Activated gamma-delta T cell treated with anti-CD3 and anti-CD28 coated beads, Interleukin-2, amount 50 U/mL, for 16 hours (primary cell): ENCODE measurements around the gene GPR21.

Experiments used
- DNase-seq: peaks from one replicate; pipeline ENCODE4 v3.0.0-alpha.2; 2020; ENCODE audit warnings: low read depth

GPR21 gene

GRCh38 chr9:123033864-123034601, 566 bp downstream of the GPR21 start:
- no peak for DNase-seq

- DNase-seq: no peak
Observed at GRCh38 chr9:123034881-123035510, 1.5 kb downstream of the GPR21 start.

- DNase-seq: no peak
Observed at GRCh38 chr9:123035791-123036190, 2.3 kb downstream of the GPR21 start.

GRCh38 chr9:123036893-123037545, 3.6 kb downstream of the GPR21 start:
- no peak for DNase-seq

- DNase-seq: no peak
Observed at GRCh38 chr9:123039617-123040219, 6.3 kb downstream of the GPR21 start.

- no peak for DNase-seq
Observed at GRCh38 chr9:123040801-123041200, 7.3 kb downstream of the GPR21 start.

GRCh38 chr9:123041489-123041888, 8.0 kb downstream of the GPR21 start:
- no peak for DNase-seq

- DNase-seq: no peak
Observed at GRCh38 chr9:123043081-123043939, 9.8 kb downstream of the GPR21 start.

GRCh38 chr9:123044586-123044985, 11.1 kb downstream of the GPR21 start:
- no peak for DNase-seq

- DNase-seq: no peak
Observed at GRCh38 chr9:123046406-123047195, 13.1 kb downstream of the GPR21 start.

GRCh38 chr9:123048748-123049147, 15.3 kb downstream of the GPR21 start:
- DNase-seq: no peak

- DNase-seq: no peak
Observed at GRCh38 chr9:123049589-123050222, 16.2 kb downstream of the GPR21 start.

GRCh38 chr9:123053046-123053445, 19.6 kb downstream of the GPR21 start:
- no peak for DNase-seq

- DNase-seq: no peak
Observed at GRCh38 chr9:123053711-123054110, 20.2 kb downstream of the GPR21 start.

GRCh38 chr9:123058834-123059233, 25.4 kb downstream of the GPR21 start:
- DNase-seq: no peak

GRCh38 chr9:123059472-123060220, 26.2 kb downstream of the GPR21 start:
- DNase-seq: no peak

- DNase-seq: no peak
Observed at GRCh38 chr9:123061216-123061615, 27.7 kb downstream of the GPR21 start.

- no peak for DNase-seq
Observed at GRCh38 chr9:123062351-123063176, 29.1 kb downstream of the GPR21 start.

GRCh38 chr9:123063177-123063598, 29.7 kb downstream of the GPR21 start:
- DNase-seq: no peak
